ENCODE measurements around the gene SMARCC2. TPM values are rescaled to one million over a fixed set of nuclear protein-coding genes. Genes with fewer than 3 reads are reported as not detected.

Gene SMARCC2
- total RNA-seq, 4 donors from 2014 or later, result 63.8 to 231 (median 135) TPM

DNA sequence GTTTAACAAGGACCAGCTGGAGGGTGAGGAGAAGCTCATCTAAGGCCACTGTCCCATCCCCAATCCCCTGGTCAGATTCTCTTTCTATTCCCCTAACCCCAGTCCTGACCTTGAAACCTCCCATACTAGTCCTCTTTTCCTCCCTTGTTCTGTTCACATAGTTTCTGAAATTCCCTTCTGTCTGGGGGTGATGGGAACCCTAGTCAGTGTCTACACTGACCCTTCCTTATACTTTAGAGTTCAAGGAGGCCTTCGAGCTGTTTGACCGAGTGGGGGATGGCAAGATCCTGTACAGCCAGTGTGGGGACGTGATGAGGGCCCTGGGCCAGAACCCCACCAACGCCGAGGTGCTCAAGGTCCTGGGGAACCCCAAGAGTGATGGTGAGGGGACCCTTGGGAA lies 34.5 kb downstream of the SMARCC2 start:
- peaks cover 18 to 45% (median 34%) of the 10 kb centered on the region in 4 donors for H3K4me1 ChIP-seq
- DNase-seq, result no peak
- H3K9me3 ChIP-seq, result no peaks in the 10 kb centered on the region
- H3K4me3 ChIP-seq, result no peak overlapping the region
- in situ Hi-C loops (cut with MboI; ENCODE audit: low pct_ligation_motif_present in 1 of 4, low pct_unique_long_range_greater_than_20kb in 1 of 4, low sequenced_read_pairs in 3 of 4) (no loop called here), intact Hi-C loops (cut with DNase I; ENCODE audit: low total_unique reads) (no loop called here)
- WGBS, 2 donors (ENCODE audit: low coverage in 1 of 2), result 93% methylated on average over 5 of the region's 5 CpGs; no CpG with 5 or more reads in 1 of the 2 donors
- TF ChIP-seq, protein P1, sequence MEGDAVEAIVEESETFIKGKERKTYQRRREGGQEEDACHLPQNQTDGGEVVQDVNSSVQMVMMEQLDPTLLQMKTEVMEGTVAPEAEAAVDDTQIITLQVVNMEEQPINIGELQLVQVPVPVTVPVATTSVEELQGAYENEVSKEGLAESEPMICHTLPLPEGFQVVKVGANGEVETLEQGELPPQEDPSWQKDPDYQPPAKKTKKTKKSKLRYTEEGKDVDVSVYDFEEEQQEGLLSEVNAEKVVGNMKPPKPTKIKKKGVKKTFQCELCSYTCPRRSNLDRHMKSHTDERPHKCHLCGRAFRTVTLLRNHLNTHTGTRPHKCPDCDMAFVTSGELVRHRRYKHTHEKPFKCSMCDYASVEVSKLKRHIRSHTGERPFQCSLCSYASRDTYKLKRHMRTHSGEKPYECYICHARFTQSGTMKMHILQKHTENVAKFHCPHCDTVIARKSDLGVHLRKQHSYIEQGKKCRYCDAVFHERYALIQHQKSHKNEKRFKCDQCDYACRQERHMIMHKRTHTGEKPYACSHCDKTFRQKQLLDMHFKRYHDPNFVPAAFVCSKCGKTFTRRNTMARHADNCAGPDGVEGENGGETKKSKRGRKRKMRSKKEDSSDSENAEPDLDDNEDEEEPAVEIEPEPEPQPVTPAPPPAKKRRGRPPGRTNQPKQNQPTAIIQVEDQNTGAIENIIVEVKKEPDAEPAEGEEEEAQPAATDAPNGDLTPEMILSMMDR (IDR thresholded peaks at IDR 0.05), result no peak
- TF ChIP-seq POLR2A (IDR thresholded peaks at IDR 0.05) (no peak), POLR2AphosphoS5 (IDR thresholded peaks at IDR 0.05) (no peak), EP300 (IDR thresholded peaks at IDR 0.05; ENCODE audit: low read depth) (no peak)
- no peaks in the 10 kb centered on the region for H3K27me3 ChIP-seq
- no peak overlapping the region for H3K27ac ChIP-seq
- H3K36me3 ChIP-seq, result peaks cover 0 to 4% (median 2%) of the 10 kb centered on the region in 4 donors

DNA sequence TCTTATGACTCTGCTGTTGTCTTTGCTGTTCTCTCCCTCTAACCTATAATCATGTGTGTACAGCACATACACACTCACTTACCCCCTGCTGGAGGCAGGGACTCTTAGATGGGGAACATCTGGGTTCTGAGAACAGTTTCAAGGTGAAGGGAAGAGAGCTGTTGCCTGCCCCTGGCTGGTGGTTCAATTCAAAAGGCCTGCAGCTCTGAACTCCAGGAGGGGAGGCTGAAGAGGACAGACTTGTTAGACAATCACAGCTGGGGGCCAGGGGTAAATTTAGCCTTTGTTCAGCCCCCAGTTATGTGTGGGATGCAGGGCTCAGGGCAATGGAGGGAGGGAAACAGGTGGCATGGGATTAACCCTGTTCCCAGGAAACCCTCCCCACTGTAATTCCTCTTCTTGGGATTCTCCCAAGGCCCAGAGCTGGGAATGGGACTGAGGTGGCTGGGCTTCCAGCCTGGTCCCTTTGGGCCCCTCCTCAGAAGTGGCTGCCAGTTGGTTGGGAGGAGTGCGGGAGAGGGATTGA lies 35.0 kb downstream of the SMARCC2 start:
- no peak for DNase-seq
- no peaks in the 10 kb centered on the region for H3K36me3 ChIP-seq
- no peak overlapping the region for H3K4me3 ChIP-seq
- TF ChIP-seq EP300 (IDR thresholded peaks at IDR 0.05; ENCODE audit: low read depth), result no peak
- TF ChIP-seq POLR2A (IDR thresholded peaks at IDR 0.05), result no peak
- TF ChIP-seq, protein P1 (IDR thresholded peaks at IDR 0.05), result no peak
- no peak for TF ChIP-seq POLR2AphosphoS5 (IDR thresholded peaks at IDR 0.05)
- no peaks in the 10 kb centered on the region for H3K9me3 ChIP-seq
- WGBS, 2 donors (ENCODE audit: low coverage in 1 of 2), result 100% methylated on average over 1 of the region's 1 CpG; no CpG with 5 or more reads in 1 of the 2 donors
- intact Hi-C loops (cut with DNase I; ENCODE audit: low total_unique reads) (no loop called here), in situ Hi-C loops (cut with MboI; ENCODE audit: low pct_ligation_motif_present in 1 of 4, low pct_unique_long_range_greater_than_20kb in 1 of 4, low sequenced_read_pairs in 3 of 4) (no loop called here)
- H3K27me3 ChIP-seq, result no peaks in the 10 kb centered on the region
- H3K27ac ChIP-seq, result no peak overlapping the region
- peaks cover 18 to 40% (median 30%) of the 10 kb centered on the region in 4 donors for H3K4me1 ChIP-seq

DNA sequence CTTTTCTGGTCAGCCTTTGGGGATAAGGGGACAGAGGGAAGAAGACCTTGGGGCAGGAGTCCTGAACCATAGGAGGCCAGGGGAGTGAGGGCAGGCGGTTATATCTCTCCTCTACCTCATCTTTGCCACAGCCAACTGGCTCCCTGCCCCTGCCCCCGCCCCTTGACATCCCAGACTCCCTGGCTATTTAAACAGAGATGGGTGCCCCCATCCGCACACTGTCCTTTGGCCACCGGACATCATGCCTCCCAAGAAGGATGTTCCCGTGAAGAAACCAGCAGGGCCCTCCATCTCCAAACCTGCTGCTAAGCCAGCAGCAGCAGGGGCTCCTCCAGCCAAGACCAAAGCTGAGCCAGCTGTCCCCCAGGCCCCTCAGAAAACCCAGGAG lies 35.6 kb downstream of the SMARCC2 start:
- H3K4me1 ChIP-seq, result peaks cover 18 to 40% (median 30%) of the 10 kb centered on the region in 4 donors
- TF ChIP-seq, protein P1 (IDR thresholded peaks at IDR 0.05), result no peak
- TF ChIP-seq POLR2A (IDR thresholded peaks at IDR 0.05), result no peak
- no peak for TF ChIP-seq POLR2AphosphoS5 (IDR thresholded peaks at IDR 0.05)
- TF ChIP-seq EP300 (IDR thresholded peaks at IDR 0.05; ENCODE audit: low read depth), result no peak
- DNase-seq, result no peak
- 79% methylated on average over 5 of the region's 5 CpGs; no CpG with 5 or more reads in 1 of the 2 donors for WGBS, 2 donors (ENCODE audit: low coverage in 1 of 2)
- no peak overlapping the region for H3K4me3 ChIP-seq
- H3K9me3 ChIP-seq, result no peaks in the 10 kb centered on the region
- H3K36me3 ChIP-seq, result no peaks in the 10 kb centered on the region
- no peaks in the 10 kb centered on the region for H3K27me3 ChIP-seq
- H3K27ac ChIP-seq, result no peak overlapping the region
- intact Hi-C loops (cut with DNase I; ENCODE audit: low total_unique reads) (no loop called here), in situ Hi-C loops (cut with MboI; ENCODE audit: low pct_ligation_motif_present in 1 of 4, low pct_unique_long_range_greater_than_20kb in 1 of 4, low sequenced_read_pairs in 3 of 4) (no loop called here)

DNA sequence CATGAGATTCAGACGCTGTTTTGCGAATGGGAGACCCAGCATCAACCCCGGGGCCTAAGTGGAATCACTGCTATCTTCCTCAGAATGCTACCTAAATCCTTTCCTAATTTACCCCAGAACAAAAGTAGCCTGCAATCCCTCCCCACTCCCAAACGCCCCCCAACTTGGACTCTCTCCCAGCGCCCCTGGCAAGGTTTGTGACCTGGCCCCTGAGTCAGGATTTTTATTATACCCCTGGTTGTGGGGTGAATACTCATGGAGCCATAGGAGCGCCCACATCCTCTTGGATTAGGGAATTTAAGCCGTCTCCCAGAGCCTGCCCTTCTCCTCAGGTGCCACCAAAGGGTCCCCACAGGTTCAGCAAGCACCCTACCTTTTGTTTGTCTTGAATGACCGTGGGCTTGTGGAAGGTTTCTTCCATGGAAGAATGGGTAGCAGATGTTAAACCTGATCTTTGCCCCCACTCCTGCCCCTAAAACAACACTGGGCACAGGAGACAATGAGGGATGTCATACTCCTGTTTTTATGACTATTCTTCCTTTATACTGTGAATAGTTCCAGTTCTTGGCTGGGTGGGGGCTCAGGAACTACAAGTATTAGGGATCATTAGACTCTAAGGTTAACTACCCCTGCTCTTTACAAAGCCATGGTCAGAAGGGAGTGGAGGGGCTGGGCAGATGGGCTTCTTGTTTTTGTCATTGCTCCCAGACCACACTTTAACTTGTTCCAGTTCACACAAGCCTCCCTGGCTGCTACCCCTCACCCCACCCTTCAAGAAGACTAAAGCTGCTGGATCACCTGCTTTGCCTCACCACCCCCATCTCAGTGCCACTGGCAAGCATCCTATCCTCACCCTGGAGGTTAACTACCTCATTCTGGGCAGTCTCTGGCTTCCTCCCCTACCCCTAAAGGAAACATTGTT lies 36.3 kb downstream of the SMARCC2 start:
- peaks cover 18 to 40% (median 30%) of the 10 kb centered on the region in 4 donors for H3K4me1 ChIP-seq
- H3K36me3 ChIP-seq, result no peaks in the 10 kb centered on the region
- WGBS, 2 donors (ENCODE audit: low coverage in 1 of 2), result 0 to 7% methylated on average over 2 to 8 of the region's 8 CpGs
- no peak for TF ChIP-seq EP300 (IDR thresholded peaks at IDR 0.05; ENCODE audit: low read depth)
- DNase-seq, result no peak
- no peaks in the 10 kb centered on the region for H3K27me3 ChIP-seq
- intact Hi-C loops (cut with DNase I; ENCODE audit: low total_unique reads), result no loop called here
- peak overlapping the region; percentile 13 to 77 (median 50) for H3K4me3 ChIP-seq
- in situ Hi-C loops (cut with MboI; ENCODE audit: low pct_ligation_motif_present in 1 of 4, low pct_unique_long_range_greater_than_20kb in 1 of 4, low sequenced_read_pairs in 3 of 4), result no loop called here
- H3K9me3 ChIP-seq, result no peaks in the 10 kb centered on the region
- H3K27ac ChIP-seq, result peak overlapping the region; percentile 92 to 98 (median 97)
